ENCODE results near the gene XPO4.
"Not testable (repeated sequence)": the region's sequence is repeated elsewhere in the genome, so short reads cannot be mapped to it uniquely, and the experiment has no call there.

The XPO4 gene

GRCh38 chr13:20891034-20891433, 11.5 kb downstream of the XPO4 start:
- no peak for DNase-seq (ENCODE audit: low spot score)

- DNase-seq (ENCODE audit: low spot score): not testable (repeated sequence)
These were observed 12.0 kb downstream of the XPO4 start for GRCh38 chr13:20890540-20890939.

- no peak for DNase-seq (ENCODE audit: low spot score)
These were observed 20.3 kb downstream of the XPO4 start for GRCh38 chr13:20882206-20882605.

- no peak for DNase-seq (ENCODE audit: low spot score)
These were observed 24.6 kb downstream of the XPO4 start for GRCh38 chr13:20877902-20878301.

GRCh38 chr13:20876802-20877201, 25.7 kb downstream of the XPO4 start:
- DNase-seq (ENCODE audit: low spot score): not testable (repeated sequence)

- not testable (repeated sequence) for DNase-seq (ENCODE audit: low spot score)
These were observed 28.1 kb downstream of the XPO4 start for GRCh38 chr13:20874439-20874838.

GRCh38 chr13:20873348-20873747, 29.2 kb downstream of the XPO4 start:
- DNase-seq (ENCODE audit: low spot score): no peak

GRCh38 chr13:20870829-20871228, 31.7 kb downstream of the XPO4 start:
- DNase-seq (ENCODE audit: low spot score): no peak

GRCh38 chr13:20869540-20869939, 33.0 kb downstream of the XPO4 start:
- no peak for DNase-seq (ENCODE audit: low spot score)

- no peak for DNase-seq (ENCODE audit: low spot score)
These were observed 35.1 kb downstream of the XPO4 start for GRCh38 chr13:20867408-20867807.

GRCh38 chr13:20861666-20862065, 40.9 kb downstream of the XPO4 start:
- DNase-seq (ENCODE audit: low spot score): not testable (repeated sequence)

GRCh38 chr13:20860844-20861243, 41.7 kb downstream of the XPO4 start:
- no peak for DNase-seq (ENCODE audit: low spot score)

GRCh38 chr13:20856650-20857049, 45.9 kb downstream of the XPO4 start:
- no peak for DNase-seq (ENCODE audit: low spot score)

GRCh38 chr13:20851844-20852402, 50.6 kb downstream of the XPO4 start:
- DNase-seq (ENCODE audit: low spot score): no peak

GRCh38 chr13:20848944-20849343, 53.6 kb downstream of the XPO4 start:
- DNase-seq (ENCODE audit: low spot score): no peak

- DNase-seq (ENCODE audit: low spot score): no peak
These were observed 54.3 kb downstream of the XPO4 start for GRCh38 chr13:20848203-20848602.

- DNase-seq (ENCODE audit: low spot score): no peak
These were observed 55.2 kb downstream of the XPO4 start for GRCh38 chr13:20847296-20847695.

GRCh38 chr13:20843166-20843565, 59.4 kb downstream of the XPO4 start:
- DNase-seq (ENCODE audit: low spot score): no peak

GRCh38 chr13:20840568-20840967, 62.0 kb downstream of the XPO4 start:
- DNase-seq (ENCODE audit: low spot score): no peak

- DNase-seq (ENCODE audit: low spot score): no peak
These were observed 68.5 kb downstream of the XPO4 start for GRCh38 chr13:20833900-20834679.

- no peak for DNase-seq (ENCODE audit: low spot score)
These were observed 69.7 kb downstream of the XPO4 start for GRCh38 chr13:20832861-20833260.

- no peak for DNase-seq (ENCODE audit: low spot score)
These were observed 70.6 kb downstream of the XPO4 start for GRCh38 chr13:20831933-20832332.

- no peak for DNase-seq (ENCODE audit: low spot score)
These were observed 71.3 kb downstream of the XPO4 start for GRCh38 chr13:20831254-20831653.
